GM18526 (cell line): Measurements from ENCODE around the gene PDZRN4.

Source experiments
- POLR2A ChIP-seq: IDR thresholded peaks from 3 replicates; pipeline ENCODE4 v1.6.1; 2011; ENCODE audit not compliant: insufficient read length; ENCODE audit errors: extremely low read depth

The PDZRN4 gene

GRCh38 chr12:41206298-41206697 lies 18.2 kb downstream of the PDZRN4 start:
- no peak for TF ChIP-seq POLR2A

DNA sequence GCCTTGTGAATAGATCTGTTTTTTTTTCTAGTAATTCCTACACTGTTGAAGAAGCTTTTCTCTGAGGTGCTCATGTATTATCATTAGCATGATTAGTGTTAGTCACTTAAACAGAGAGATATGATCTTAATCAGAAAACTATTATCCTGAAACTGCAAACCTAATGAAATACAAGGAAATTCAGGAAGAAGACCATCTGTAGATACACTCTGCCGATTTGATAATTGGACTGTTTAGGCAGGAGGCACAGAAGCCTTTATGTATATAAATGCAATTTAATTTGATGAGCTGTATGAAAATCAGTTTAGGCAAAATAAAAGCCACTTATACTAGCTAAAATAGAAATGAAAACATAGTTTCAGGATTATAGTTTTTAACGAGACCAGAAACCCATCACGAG lies 23.3 kb downstream of the PDZRN4 start:
- TF ChIP-seq POLR2A, result no peak

- TF ChIP-seq POLR2A, result no peak
Measured at GRCh38 chr12:41212625-41213024, 24.5 kb downstream of the PDZRN4 start.

GRCh38 chr12:41213107-41213506 lies 25.0 kb downstream of the PDZRN4 start:
- no peak for TF ChIP-seq POLR2A

DNA sequence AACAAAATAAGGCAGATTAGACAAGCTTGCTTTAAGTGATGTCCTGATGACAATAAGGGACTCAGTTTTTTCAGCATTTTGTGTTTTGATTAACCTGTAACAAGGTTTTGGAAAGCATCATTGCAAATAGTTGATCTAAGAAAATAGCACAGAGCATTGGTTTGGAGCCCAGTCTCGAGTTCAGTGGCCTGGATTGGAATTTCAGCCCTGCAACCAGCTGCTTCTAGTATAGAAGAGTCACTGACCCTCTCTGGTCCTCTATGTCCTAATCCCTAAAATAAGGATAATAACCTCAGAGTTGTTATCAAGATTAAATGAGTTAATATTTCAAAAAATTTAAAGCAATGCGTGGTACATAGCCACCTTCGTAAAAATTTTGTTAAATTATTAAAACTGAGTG lies 25.5 kb downstream of the PDZRN4 start:
- TF ChIP-seq POLR2A, result no peak

DNA sequence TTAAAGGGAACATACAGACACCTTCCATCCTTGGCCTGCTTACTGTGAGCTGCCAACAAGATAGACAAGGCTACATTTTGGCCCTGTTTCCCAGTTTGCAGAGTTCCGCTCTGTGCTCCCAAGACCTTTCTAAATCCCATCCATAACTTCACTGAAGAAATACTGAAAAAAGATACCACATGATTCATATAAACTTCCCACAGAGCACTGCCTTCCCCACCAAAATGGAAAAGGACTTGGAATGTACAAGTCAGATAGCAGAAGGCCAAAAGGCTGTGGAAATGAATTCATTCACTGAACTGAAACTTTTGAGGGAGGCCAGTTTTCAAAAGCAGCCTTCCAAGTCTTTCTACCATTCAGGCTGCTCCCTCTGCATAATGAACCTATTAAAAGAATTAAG lies 29.6 kb downstream of the PDZRN4 start:
- TF ChIP-seq POLR2A, result no peak

DNA sequence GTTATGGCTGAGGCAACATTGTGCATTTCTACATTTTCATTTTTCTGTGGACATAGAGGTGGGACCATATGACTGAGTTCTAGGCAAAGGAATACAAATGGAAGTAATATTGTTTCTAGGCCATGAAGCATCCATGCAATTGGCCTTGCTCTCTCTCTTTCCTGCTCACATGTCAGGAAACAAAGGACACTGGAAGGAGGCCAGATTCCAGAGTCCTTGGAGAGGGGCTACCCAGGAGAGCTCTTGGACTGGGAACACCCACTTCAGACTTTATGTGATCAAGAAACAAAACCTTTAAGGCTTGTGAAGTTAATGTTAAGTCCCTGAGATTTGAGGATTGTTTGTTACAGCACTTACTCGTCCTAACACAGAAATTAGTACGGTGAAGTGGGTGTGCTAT lies 32.8 kb downstream of the PDZRN4 start:
- no peak for TF ChIP-seq POLR2A

DNA sequence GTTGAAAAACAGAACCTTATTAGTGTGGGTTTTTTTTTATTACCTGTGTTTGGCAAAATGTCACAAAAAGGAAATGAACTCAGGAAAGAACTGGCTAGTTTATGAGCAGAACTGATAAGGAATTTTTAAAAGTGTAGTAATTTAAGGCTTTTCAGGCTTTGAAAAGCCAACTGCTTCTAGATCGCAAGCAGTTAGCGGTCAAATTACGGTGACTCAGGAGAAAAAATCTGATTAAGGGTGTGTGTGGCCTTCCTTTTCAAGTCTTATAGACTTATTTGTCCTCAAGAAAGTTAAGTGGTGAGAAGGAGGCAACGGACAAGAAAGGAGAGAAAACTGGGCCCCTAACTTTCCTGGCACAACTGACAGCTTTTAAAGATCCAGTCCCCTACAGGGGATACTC lies 33.4 kb downstream of the PDZRN4 start:
- no peak for TF ChIP-seq POLR2A

- no peak for TF ChIP-seq POLR2A
Measured at GRCh38 chr12:41223600-41223999, 35.5 kb downstream of the PDZRN4 start.

DNA sequence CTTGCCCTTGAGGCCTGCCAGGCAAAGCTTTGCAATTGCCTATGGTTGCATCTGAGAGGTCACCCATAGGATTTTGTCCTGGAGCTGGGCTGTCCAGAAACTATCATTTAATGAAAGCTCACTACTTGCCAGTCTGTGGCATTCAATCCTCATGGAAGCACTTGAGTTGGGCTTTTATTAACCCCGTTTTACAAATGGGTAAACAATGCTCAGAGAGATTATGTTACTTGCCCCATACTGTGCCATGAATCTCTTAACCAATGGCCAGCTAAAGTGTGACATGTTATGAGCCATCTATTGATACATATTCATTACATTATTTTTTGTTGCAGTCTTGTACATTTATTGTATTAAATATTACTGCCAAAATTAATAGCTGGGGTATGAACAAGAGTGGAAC lies 35.9 kb downstream of the PDZRN4 start:
- TF ChIP-seq POLR2A, result no peak

DNA sequence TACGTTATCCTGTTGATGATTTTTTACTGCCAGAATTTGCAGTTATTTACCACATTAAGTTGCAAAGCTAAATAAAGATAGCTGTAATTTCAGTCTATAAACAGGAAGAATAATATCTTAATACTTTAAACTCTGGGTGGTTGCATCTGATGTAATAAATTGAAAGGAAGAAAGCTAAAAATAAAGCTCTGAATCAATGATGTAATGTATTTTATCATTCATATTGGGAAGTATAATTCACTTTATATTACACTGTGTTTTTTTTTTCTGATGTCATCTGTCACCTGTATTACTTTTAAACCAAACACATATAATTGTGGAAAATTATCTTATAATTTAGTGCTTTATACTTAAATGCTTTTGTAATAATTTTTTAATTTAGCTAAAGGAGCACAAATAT lies 37.1 kb downstream of the PDZRN4 start:
- TF ChIP-seq POLR2A, result no peak

DNA sequence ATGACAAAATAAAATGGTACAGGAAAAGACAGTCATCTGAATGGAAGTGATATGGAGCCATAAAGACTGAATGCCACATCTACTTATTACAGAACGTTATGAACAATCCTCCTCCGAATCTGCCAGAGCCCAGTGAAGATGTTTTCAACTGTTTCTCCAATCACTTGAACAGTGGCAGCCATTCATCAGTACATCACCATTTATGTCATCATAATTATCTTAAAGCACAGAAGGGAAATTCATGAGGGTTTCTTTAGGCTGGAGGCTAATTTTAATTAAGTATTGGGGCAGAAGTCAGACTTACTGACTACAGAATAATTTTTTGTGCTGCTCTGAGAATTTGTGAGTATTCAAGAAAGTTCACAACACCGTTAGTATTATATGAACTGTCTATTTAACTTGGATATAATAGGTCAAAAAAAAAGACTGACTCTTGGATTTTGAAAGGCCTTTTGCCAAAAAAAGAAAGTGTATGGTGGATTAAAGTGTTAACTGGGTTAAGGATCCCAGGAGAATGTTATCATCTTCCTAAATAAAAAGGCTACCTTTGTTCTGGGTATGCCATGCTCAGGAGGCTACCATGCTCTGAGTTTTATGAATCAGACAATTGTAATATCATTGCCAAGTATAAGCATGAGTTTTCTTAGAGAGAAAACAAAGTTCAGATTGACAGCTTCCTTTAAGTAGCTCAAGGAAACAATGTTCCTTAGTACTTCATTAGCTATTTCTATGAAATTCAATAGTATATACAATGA lies 40.1 kb downstream of the PDZRN4 start:
- TF ChIP-seq POLR2A, result no peak

DNA sequence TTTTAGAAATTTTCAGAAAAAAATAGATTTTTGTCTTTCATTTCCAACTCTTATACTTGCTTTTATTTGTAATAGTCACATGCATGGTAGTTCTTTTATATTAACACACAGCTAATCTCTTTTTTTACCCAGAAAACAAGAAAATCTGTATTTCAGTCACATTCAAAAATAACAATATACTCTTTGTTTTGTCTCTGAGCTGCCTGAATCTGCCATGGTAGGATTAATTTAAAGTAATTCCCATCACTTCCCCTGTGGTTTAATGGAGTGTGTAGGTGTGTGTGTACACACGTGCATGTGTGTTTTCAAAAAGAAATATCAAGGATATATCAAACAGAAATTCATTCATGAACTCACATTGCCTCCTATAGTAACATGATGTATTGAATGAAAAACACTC lies 42.6 kb downstream of the PDZRN4 start:
- TF ChIP-seq POLR2A, result no peak

GRCh38 chr12:41234692-41235091 lies 46.6 kb downstream of the PDZRN4 start:
- no peak for TF ChIP-seq POLR2A

GRCh38 chr12:41242603-41243002 lies 54.5 kb downstream of the PDZRN4 start:
- TF ChIP-seq POLR2A, result no peak

- no peak for TF ChIP-seq POLR2A
Measured at GRCh38 chr12:41248391-41248790, 60.3 kb downstream of the PDZRN4 start.

DNA sequence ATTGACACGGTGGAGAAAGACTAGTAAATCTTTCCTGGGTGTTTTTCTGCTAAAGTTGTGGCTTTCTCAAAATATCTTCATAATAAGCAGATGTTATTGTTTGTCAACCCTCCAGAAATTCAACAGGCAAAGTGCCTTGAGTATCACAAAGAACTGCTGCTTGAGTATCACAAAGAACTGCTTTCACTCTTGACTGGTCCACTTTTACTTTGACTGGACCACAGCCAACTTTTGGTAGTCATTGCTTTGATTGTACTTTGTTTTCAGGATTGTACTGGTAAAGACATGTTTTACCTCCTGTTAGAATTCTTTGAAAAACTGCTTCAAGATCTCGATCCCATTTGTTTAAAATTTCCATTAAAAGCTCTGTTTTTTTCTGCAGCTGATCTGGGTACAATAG lies 62.6 kb downstream of the PDZRN4 start:
- TF ChIP-seq POLR2A, result no peak

- TF ChIP-seq POLR2A, result no peak
Measured at GRCh38 chr12:41254004-41254914, 66.1 kb downstream of the PDZRN4 start.
